PC-3 (cell line): ENCODE data around the gene ANKRD13B.

Experiments used
- CTCF ChIP-seq: fragments of 300-600 bp; sonication (generic); conservative IDR thresholded peaks from 2 replicates; pipeline ENCODE4 v1.5.1; 2017; ENCODE audit warnings: antibody characterized with exemption, low read depth, mild to moderate bottlenecking, low read length
- EZH2phosphoT487 ChIP-seq: fragments of 300-600 bp; sonication (generic); IDR thresholded peaks from 2 replicates; pipeline ENCODE4 v1.6.1; 2018; ENCODE audit warnings: mild to moderate bottlenecking, antibody characterized with exemption, low read length, borderline replicate concordance

GRCh38 chr17:29570521-29570920, 22.4 kb upstream of the ANKRD13B start:
- no peak for TF ChIP-seq CTCF
- TF ChIP-seq EZH2phosphoT487 = no peak
